HepG2 (cell line): ENCODE results near the gene RPL27A. TPM values are rescaled to one million over a fixed set of nuclear protein-coding genes. Genes with fewer than 3 reads are reported as not detected.

Experiments
- ATAC-seq: fragments of 200-7000 bp; cut with Tn5 transposase; 3 replicates; pipeline ENCODE4 v1.9.1; 2020; ENCODE audit warnings: mild to moderate bottlenecking, moderate library complexity
- BruUV-seq: library from RNA; stranded (reverse); fragments of 400-500 nt; replicated peaks from 2 replicates; lab custom pipeline; 2021; lab: Mats Ljungman, UMichigan
- CTCF ChIA-PET: fragments of 300-600 bp; formaldehyde crosslinking; extraction: SDS; loops from one replicate; lab custom pipeline; 2021; ENCODE audit warnings: low total read pairs, inconsistent platforms, low intra/inter-chr PET ratio; lab: Yijun Ruan, JAX
- POLR2A ChIA-PET: fragments of 350-600 bp; sonication (Branson Sonifier 250); formaldehyde crosslinking; loops from one replicate; lab custom pipeline; 2020; ENCODE audit warnings: antibody characterized with exemption, inconsistent platforms; lab: Yijun Ruan, JAX
- DNase-seq: peaks from one replicate; pipeline ENCODE4 v3.0.0-alpha.2; 2015; ENCODE audit warnings: low spot score
- FAIRE-seq: peaks from 3 replicates; lab custom pipeline; 2011; peaks lifted over from hg19 to GRCh38; lab: Jason Lieb, UNC
- H2AFZ ChIP-seq: one replicate; pipeline ENCODE4 v1.6.1; 2011; ENCODE audit warnings: low read length, inconsistent platforms
- H3K27ac ChIP-seq: fragments of 300-600 bp; 3 replicates; pipeline ENCODE4 v1.8.0; 2011; ENCODE audit warnings: mixed run types, mild to moderate bottlenecking, mixed read lengths, low read length, inconsistent platforms; ENCODE audit not compliant: insufficient read depth; ENCODE audit errors: extremely low read length
- H3K27me3 ChIP-seq, 2 experiments: fragments of 200-600 bp in 1 of 2; 2 replicates in 1 of 2; 3 replicates in 1 of 2; pipeline versions ENCODE4 v1.6.0 to v1.8.0; 2011; ENCODE audit warnings: low read length in 2 of 2, mild to moderate bottlenecking in 2 of 2, moderate library complexity in 2 of 2, inconsistent platforms in 1 of 2; ENCODE audit not compliant: insufficient read depth in 2 of 2, control insufficient read depth in 1 of 2
- H3K36me3 ChIP-seq, 2 experiments: fragments of 200-600 bp in 1 of 2; replicated peaks in 1 of 2; 2 replicates in 1 of 2; 3 replicates in 1 of 2; pipeline versions ENCODE4 v1.5.1 to v1.8.0; 2011; ENCODE audit warnings: low read length in 2 of 2, inconsistent platforms in 1 of 2; ENCODE audit not compliant: insufficient read depth in 2 of 2, control insufficient read depth in 1 of 2
- H3K4me1 ChIP-seq: 2 replicates; pipeline ENCODE4 v1.5.1; 2012; ENCODE audit warnings: low read length, inconsistent platforms; ENCODE audit not compliant: insufficient read depth
- H3K4me2 ChIP-seq: 2 replicates; pipeline ENCODE4 v1.6.0; 2011; ENCODE audit warnings: low read depth, low read length, inconsistent platforms
- H3K4me3 ChIP-seq, 3 experiments: fragments of 200-600 bp in 1 of 3; sonication (generic), shearing (Covaris generic) in 1 of 3; replicated peaks in 1 of 3; 2 replicates each; pipeline ENCODE4 v1.5.1; 2011 to 2016; ENCODE audit warnings: low read length in 3 of 3, inconsistent platforms in 2 of 3, low read depth in 2 of 3, mild to moderate bottlenecking in 2 of 3, control low read depth in 1 of 3, mixed read lengths in 1 of 3; ENCODE audit not compliant: insufficient read depth in 1 of 3
- H3K79me2 ChIP-seq: one replicate; pipeline ENCODE4 v1.6.1; 2011; ENCODE audit warnings: low read length, inconsistent platforms; ENCODE audit not compliant: insufficient read depth
- H3K9ac ChIP-seq: 2 replicates; pipeline ENCODE4 v1.6.0; 2011; ENCODE audit warnings: mild to moderate bottlenecking, low read depth, low read length, inconsistent platforms; ENCODE audit not compliant: insufficient read depth
- H3K9me3 ChIP-seq: 2 replicates; pipeline ENCODE4 v1.5.1; 2012; ENCODE audit warnings: mild to moderate bottlenecking, low read length
- H4K20me1 ChIP-seq: 2 replicates; pipeline ENCODE4 v1.6.0; 2011; ENCODE audit warnings: inconsistent platforms, mild to moderate bottlenecking, low read length, moderate library complexity; ENCODE audit not compliant: insufficient read depth
- JUND ChIP-seq: sonication (generic); formaldehyde crosslinking; IDR thresholded peaks from 2 replicates; pipeline ENCODE4 v1.8.0; 2022; ENCODE audit warnings: mild to moderate bottlenecking, missing genetic modification reagents
- KLF6 ChIP-seq: IDR thresholded peaks from 2 replicates; pipeline ENCODE4 v1.8.0; 2016; ENCODE audit warnings: missing biosample characterization, missing genetic modification reagents
- NBN ChIP-seq: fragments of 450-650 bp; conservative IDR thresholded peaks from 2 replicates; pipeline ENCODE4 v1.6.1; 2017
- NR3C1 ChIP-seq: sonication (generic); formaldehyde crosslinking; IDR thresholded peaks from 2 replicates; pipeline ENCODE4 v1.4.0; 2020; ENCODE audit warnings: missing genetic modification reagents
- PRMT3 ChIP-seq: sonication (generic); formaldehyde crosslinking; IDR thresholded peaks from 2 replicates; pipeline ENCODE4 v1.8.1; 2022; ENCODE audit warnings: low read depth, mild to moderate bottlenecking, moderate library complexity, missing genetic modification reagents, borderline replicate concordance
- RARG ChIP-seq: sonication (generic); formaldehyde crosslinking; IDR thresholded peaks from 2 replicates; pipeline ENCODE4 v1.4.0; 2020; ENCODE audit warnings: low read depth, mild to moderate bottlenecking, missing genetic modification reagents
- SRY ChIP-seq: sonication (generic); formaldehyde crosslinking; IDR thresholded peaks from 2 replicates; pipeline ENCODE4 v1.8.0; 2022; ENCODE audit warnings: mild to moderate bottlenecking, missing genetic modification reagents
- ZNF253 ChIP-seq: sonication (generic); formaldehyde crosslinking; IDR thresholded peaks from 2 replicates; pipeline ENCODE4 v1.8.0; 2022; ENCODE audit warnings: mild to moderate bottlenecking, missing genetic modification reagents, borderline replicate concordance
- ZNF788 ChIP-seq: sonication (generic); formaldehyde crosslinking; IDR thresholded peaks from 2 replicates; pipeline ENCODE4 v1.5.0; 2020; ENCODE audit warnings: mild to moderate bottlenecking, missing genetic modification reagents, borderline replicate concordance
- ZNF839 ChIP-seq: sonication (generic); formaldehyde crosslinking; IDR thresholded peaks from 2 replicates; pipeline ENCODE4 v1.4.0; 2020; ENCODE audit warnings: missing genetic modification reagents, mild to moderate bottlenecking, borderline replicate concordance
- WGBS: methylation state at CpG from one replicate; pipeline ENCODE4 v1.1.6; 2017; ENCODE audit warnings: low lambda C conversion rate; 5-methylcytosine and 5-hydroxymethylcytosine counted together
- in situ Hi-C: cut with HindIII; loops from 2 replicates; pipeline ENCODE4 v1.10.0; 2017; ENCODE audit warnings: low pct_unique_long_range_greater_than_20kb; ENCODE audit not compliant: extremely low pct_ligation_motif_present
- intact Hi-C: fragments of 100-400 bp; cut with micrococcal nuclease; formaldehyde crosslinking; loops from one replicate; pipeline ENCODE4 v1.10.0; 2022; ENCODE audit not compliant: unreplicated experiment
- polyA plus RNA-seq, 8 experiments: library from polyadenylated mRNA; depleted of rRNA in 3 of 8; stranded (reverse) in 7 of 8; unstranded in 1 of 8; fragments of >200 nt; fragmentation: Illumina TruSeq in 4 of 8; extraction: Trizol in 4 of 8; gene quantifications; 2 replicates each; pipeline versions ENCODE4 v1.2.1 to v1.2.3, GENCODE V29; 2011 to 2016; ENCODE audit warnings: low read depth in 4 of 8, missing spikeins in 1 of 8, mixed read lengths in 1 of 8; ENCODE audit not compliant: insufficient read depth in 1 of 8
- total RNA-seq, 5 experiments: library from RNA; depleted of rRNA; stranded (reverse); fragments of >200 nt; fragmentation: Illumina TruSeq; extraction: Trizol; gene quantifications; 2 replicates each; pipeline ENCODE4 v1.2.3, GENCODE V29; 2016; ENCODE audit warnings: low read depth in 1 of 5
- TF ChIP-seq, protein P1 (sequence below): IDR thresholded peaks from 2 replicates; pipeline ENCODE4 v1.6.1; 2016; ENCODE audit warnings: missing compliant biosample characterization, missing genetic modification reagents, borderline replicate concordance
- TF ChIP-seq, protein P2 (sequence below): sonication (generic); formaldehyde crosslinking; IDR thresholded peaks from 2 replicates; pipeline ENCODE4 v1.5.0; 2020; ENCODE audit warnings: mild to moderate bottlenecking, missing genetic modification reagents, borderline replicate concordance
- TF ChIP-seq, protein P3 (sequence below): IDR thresholded peaks from 2 replicates; pipeline ENCODE4 v1.6.1; 2016; ENCODE audit warnings: missing biosample characterization, missing genetic modification reagents, low read depth

Gene RPL27A
- total and polyA plus RNA-seq, 2 of the 13 experiments (the other 11 are each of a cell fraction or from before 2014, with no cell fraction given) = 1,531 to 2,153 TPM

DNA sequence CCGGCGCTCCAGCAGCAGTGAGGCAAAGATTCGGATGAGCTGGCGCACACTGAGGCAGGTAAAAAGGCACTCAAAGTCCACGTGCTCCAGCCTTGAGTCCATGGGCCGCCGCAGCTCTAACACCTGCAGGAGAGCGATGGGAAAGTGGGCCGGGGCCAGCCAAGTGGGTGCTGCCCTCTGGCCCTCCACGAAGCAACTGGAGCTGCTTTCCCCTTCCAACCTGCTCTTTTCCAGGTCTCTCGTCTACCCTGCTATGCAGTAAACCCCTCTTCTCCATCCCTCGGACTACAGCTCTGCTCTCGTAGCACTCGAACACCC, 20.0 kb downstream of the RPL27A start:
- Histone ChIP-seq H3K4me3 (no peak overlapping the region), H3K9ac (no peak overlapping the region), H3K79me2 (no peaks in the 10 kb centered on the region), H3K27ac (no peak overlapping the region), H3K4me1 (peaks cover 34% of the 10 kb centered on the region), H3K36me3 (peaks cover 5 to 28% of the 10 kb centered on the region in 2 experiments; a peak in 4 of 5 replicates), H3K27me3 (no peaks in the 10 kb centered on the region), H4K20me1 (no peaks in the 10 kb centered on the region), H3K9me3 (no peaks in the 10 kb centered on the region), H3K4me2 (no peak overlapping the region), H2AFZ (no peak overlapping the region)
- intact Hi-C loops (no loop called here), in situ Hi-C loops (no loop called here)
- BruUV-seq = no TSS peak
- DNase-seq (no peak), ATAC-seq (no peak), FAIRE-seq (no peak)
- ChIA-PET POLR2A (interaction anchor here (1.4 kb wide), 1 partner anchor 15 kb away, joined by 3 read pairs; no protein-coding TSS in a partner anchor), CTCF (no interaction called here)
- 97% methylated on average over 14 of the region's 14 CpGs for WGBS
- no peak for TF ChIP-seq NBN
- no peak for TF ChIP-seq RARG (CRISPR knock-in tag)
- TF ChIP-seq, protein P1, sequence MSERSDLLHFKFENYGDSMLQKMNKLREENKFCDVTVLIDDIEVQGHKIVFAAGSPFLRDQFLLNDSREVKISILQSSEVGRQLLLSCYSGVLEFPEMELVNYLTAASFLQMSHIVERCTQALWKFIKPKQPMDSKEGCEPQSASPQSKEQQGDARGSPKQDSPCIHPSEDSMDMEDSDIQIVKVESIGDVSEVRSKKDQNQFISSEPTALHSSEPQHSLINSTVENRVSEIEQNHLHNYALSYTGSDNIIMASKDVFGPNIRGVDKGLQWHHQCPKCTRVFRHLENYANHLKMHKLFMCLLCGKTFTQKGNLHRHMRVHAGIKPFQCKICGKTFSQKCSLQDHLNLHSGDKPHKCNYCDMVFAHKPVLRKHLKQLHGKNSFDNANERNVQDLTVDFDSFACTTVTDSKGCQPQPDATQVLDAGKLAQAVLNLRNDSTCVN (CRISPR knock-in tag) = no peak
- TF ChIP-seq KLF6 = no peak
- TF ChIP-seq PRMT3 (CRISPR knock-in tag) = no peak
- TF ChIP-seq, protein P2, sequence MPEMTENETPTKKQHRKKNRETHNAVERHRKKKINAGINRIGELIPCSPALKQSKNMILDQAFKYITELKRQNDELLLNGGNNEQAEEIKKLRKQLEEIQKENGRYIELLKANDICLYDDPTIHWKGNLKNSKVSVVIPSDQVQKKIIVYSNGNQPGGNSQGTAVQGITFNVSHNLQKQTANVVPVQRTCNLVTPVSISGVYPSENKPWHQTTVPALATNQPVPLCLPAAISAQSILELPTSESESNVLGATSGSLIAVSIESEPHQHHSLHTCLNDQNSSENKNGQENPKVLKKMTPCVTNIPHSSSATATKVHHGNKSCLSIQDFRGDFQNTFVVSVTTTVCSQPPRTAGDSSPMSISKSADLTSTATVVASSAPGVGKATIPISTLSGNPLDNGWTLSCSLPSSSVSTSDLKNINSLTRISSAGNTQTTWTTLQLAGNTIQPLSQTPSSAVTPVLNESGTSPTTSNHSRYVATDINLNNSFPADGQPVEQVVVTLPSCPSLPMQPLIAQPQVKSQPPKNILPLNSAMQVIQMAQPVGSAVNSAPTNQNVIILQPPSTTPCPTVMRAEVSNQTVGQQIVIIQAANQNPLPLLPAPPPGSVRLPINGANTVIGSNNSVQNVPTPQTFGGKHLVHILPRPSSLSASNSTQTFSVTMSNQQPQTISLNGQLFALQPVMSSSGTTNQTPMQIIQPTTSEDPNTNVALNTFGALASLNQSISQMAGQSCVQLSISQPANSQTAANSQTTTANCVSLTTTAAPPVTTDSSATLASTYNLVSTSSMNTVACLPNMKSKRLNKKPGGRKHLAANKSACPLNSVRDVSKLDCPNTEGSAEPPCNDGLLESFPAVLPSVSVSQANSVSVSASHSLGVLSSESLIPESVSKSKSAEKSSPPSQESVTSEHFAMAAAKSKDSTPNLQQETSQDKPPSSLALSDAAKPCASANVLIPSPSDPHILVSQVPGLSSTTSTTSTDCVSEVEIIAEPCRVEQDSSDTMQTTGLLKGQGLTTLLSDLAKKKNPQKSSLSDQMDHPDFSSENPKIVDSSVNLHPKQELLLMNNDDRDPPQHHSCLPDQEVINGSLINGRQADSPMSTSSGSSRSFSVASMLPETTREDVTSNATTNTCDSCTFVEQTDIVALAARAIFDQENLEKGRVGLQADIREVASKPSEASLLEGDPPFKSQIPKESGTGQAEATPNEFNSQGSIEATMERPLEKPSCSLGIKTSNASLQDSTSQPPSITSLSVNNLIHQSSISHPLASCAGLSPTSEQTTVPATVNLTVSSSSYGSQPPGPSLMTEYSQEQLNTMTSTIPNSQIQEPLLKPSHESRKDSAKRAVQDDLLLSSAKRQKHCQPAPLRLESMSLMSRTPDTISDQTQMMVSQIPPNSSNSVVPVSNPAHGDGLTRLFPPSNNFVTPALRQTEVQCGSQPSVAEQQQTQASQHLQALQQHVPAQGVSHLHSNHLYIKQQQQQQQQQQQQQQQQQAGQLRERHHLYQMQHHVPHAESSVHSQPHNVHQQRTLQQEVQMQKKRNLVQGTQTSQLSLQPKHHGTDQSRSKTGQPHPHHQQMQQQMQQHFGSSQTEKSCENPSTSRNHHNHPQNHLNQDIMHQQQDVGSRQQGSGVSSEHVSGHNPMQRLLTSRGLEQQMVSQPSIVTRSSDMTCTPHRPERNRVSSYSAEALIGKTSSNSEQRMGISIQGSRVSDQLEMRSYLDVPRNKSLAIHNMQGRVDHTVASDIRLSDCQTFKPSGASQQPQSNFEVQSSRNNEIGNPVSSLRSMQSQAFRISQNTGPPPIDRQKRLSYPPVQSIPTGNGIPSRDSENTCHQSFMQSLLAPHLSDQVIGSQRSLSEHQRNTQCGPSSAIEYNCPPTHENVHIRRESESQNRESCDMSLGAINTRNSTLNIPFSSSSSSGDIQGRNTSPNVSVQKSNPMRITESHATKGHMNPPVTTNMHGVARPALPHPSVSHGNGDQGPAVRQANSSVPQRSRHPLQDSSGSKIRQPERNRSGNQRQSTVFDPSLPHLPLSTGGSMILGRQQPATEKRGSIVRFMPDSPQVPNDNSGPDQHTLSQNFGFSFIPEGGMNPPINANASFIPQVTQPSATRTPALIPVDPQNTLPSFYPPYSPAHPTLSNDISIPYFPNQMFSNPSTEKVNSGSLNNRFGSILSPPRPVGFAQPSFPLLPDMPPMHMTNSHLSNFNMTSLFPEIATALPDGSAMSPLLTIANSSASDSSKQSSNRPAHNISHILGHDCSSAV = no peak
- TF ChIP-seq NR3C1 (CRISPR knock-in tag) = no peak
- no peak for TF ChIP-seq ZNF839
- TF ChIP-seq JUND (CRISPR knock-in tag) = no peak
- TF ChIP-seq, protein P3, sequence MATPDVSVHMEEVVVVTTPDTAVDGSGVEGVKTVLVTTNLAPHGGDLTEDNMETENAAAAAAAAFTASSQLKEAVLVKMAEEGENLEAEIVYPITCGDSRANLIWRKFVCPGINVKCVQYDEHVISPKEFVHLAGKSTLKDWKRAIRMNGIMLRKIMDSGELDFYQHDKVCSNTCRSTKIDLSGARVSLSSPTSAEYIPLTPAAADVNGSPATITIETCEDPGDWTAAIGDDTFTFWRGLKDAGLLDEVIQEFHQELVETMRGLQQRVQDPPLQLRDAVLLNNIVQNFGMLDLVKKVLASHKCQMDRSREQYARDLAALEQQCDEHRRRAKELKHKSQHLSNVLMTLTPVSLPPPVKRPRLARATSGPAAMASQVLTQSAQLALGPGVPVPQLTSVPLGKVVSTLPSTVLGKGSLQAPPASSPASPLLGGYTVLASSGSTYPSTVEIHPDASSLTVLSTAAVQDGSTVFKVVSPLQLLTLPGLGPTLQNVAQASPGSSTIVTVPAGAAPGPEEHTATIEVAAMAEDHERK (CRISPR knock-in tag) = no peak
- no peak for TF ChIP-seq SRY (CRISPR knock-in tag)
- TF ChIP-seq ZNF788 (CRISPR knock-in tag) = no peak
- TF ChIP-seq ZNF253 (CRISPR knock-in tag) = no peak
